Fibroblast of villous mesenchyme (primary cell): ENCODE results near the gene SRC. TPM values are rescaled to one million over a fixed set of nuclear protein-coding genes. Genes with fewer than 3 reads are reported as not detected.

Experiments
- DNase-seq: peaks from one replicate; pipeline ENCODE4 v3.0.0-alpha.2; 2010; ENCODE audit warnings: low read depth
- H3K4me3 ChIP-seq: 2 replicates; pipeline ENCODE4 v1.5.1; 2011; ENCODE audit warnings: low read depth, mild to moderate bottlenecking, low read length
- CTCF ChIP-seq: IDR thresholded peaks from 2 replicates; pipeline ENCODE4 v1.5.1; 2012; ENCODE audit warnings: low read depth, mild to moderate bottlenecking, low read length; ENCODE audit not compliant: insufficient read depth
- total RNA-seq: library from RNA; depleted of rRNA; stranded (reverse); fragments of >200 nt; gene quantifications from 2 replicates; pipeline ENCODE4 v1.2.3, GENCODE V29; 2012

Gene SRC
- total RNA-seq, 1 donor = 20.3 TPM

- no peak for TF ChIP-seq CTCF
- no peak overlapping the region for H3K4me3 ChIP-seq
- DNase-seq = no peak
Observed at GRCh38 chr20:37328149-37328945, 17.6 kb upstream of the SRC start.

- DNase-seq = no peak
- H3K4me3 ChIP-seq = no peak overlapping the region
- no peak for TF ChIP-seq CTCF
Observed at GRCh38 chr20:37329481-37330165, 16.3 kb upstream of the SRC start.

- TF ChIP-seq CTCF = no peak
- DNase-seq = no peak
- no peak overlapping the region for H3K4me3 ChIP-seq
Observed at GRCh38 chr20:37330316-37330715, 15.6 kb upstream of the SRC start.

GRCh38 chr20:37331060-37331857 lies 14.7 kb upstream of the SRC start:
- TF ChIP-seq CTCF = no peak
- H3K4me3 ChIP-seq = no peak overlapping the region
- no peak for DNase-seq

- no peak overlapping the region for H3K4me3 ChIP-seq
- DNase-seq = no peak
- no peak for TF ChIP-seq CTCF
Observed at GRCh38 chr20:37333130-37333847, 12.7 kb upstream of the SRC start.

- TF ChIP-seq CTCF = no peak
- H3K4me3 ChIP-seq = no peak overlapping the region
- DNase-seq = no peak
Observed at GRCh38 chr20:37333848-37334318, 12.1 kb upstream of the SRC start.
